IPS-18a (cell line): ENCODE results near the gene KRTAP10-7.
"Not testable (repeated sequence)": the region's sequence is repeated elsewhere in the genome, so short reads cannot be mapped to it uniquely, and the experiment has no call there.

Experiments used
- H3K27ac ChIP-seq: one replicate; pipeline ENCODE4 v1.5.1; 2013; ENCODE audit warnings: low read length
- H3K27me3 ChIP-seq: one replicate; pipeline ENCODE4 v1.6.1; 2013; ENCODE audit warnings: mild to moderate bottlenecking, low read length; ENCODE audit not compliant: control insufficient read depth, insufficient read depth
- H3K36me3 ChIP-seq: one replicate; pipeline ENCODE4 v1.6.1; 2013; ENCODE audit warnings: low read depth, low read length; ENCODE audit not compliant: control insufficient read depth
- H3K4me1 ChIP-seq: one replicate; pipeline ENCODE4 v1.6.1; 2013; ENCODE audit warnings: low read depth, low read length; ENCODE audit not compliant: control insufficient read depth
- H3K4me3 ChIP-seq: one replicate; pipeline ENCODE4 v1.5.1; 2013; ENCODE audit warnings: low read length
- H3K9ac ChIP-seq: one replicate; pipeline ENCODE4 v1.6.1; 2013; ENCODE audit warnings: mild to moderate bottlenecking, low read length, moderate library complexity
- H3K9me3 ChIP-seq: one replicate; pipeline ENCODE4 v1.6.1; 2013; ENCODE audit warnings: low read depth, low read length; ENCODE audit not compliant: control insufficient read depth

KRTAP10-7 gene

DNA sequence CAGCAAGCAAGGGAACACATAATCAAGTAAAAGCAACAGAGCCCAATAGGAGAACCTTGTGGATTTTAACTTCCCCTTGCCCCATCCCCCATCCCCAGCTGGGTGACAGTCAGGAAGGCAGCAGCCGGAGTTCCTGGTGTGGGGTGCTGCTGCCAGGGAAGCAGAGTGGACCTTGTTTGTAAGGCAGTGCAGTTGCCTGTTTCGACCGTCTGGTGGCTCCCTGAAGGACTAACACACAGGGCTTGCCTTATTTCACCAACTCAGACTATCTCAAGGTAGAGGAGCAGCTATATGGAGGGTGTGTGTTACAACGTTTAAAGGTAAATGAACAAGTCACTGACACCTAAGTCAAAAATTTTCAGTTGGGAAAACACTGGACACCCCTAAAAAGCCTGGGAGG, 18.1 kb downstream of the KRTAP10-7 start:
- Histone ChIP-seq H3K27me3 (no peaks in the 10 kb centered on the region), H3K36me3 (no peaks in the 10 kb centered on the region), H3K27ac (no peak overlapping the region), H3K4me3 (no peak overlapping the region), H3K4me1 (no peaks in the 10 kb centered on the region), H3K9ac (no peak overlapping the region), H3K9me3 (peaks cover 7% of the 10 kb centered on the region)

DNA sequence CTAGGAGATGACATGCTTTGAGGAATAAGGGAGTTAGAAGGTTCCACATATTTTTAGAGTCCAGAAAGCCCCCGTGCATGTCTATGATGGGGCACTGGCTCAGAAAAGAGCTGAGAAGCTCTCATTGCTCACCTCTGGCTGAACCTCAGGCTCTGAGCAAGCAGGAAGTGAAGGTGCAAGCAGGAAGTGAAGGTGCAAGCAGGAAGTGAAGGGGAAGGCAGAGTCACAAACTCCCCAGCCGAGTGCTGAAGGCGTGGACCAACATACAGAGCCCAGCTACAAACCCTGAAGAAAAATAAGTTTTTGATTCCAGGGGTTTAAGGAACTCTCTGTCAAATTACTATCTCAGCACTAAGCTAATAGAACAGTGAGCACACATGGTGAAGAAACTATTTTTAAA, 18.5 kb downstream of the KRTAP10-7 start:
- Histone ChIP-seq H3K27me3 (no peaks in the 10 kb centered on the region), H3K9me3 (peaks cover 11% of the 10 kb centered on the region), H3K27ac (no peak overlapping the region), H3K9ac (no peak overlapping the region), H3K36me3 (no peaks in the 10 kb centered on the region), H3K4me3 (no peak overlapping the region), H3K4me1 (no peaks in the 10 kb centered on the region)

DNA sequence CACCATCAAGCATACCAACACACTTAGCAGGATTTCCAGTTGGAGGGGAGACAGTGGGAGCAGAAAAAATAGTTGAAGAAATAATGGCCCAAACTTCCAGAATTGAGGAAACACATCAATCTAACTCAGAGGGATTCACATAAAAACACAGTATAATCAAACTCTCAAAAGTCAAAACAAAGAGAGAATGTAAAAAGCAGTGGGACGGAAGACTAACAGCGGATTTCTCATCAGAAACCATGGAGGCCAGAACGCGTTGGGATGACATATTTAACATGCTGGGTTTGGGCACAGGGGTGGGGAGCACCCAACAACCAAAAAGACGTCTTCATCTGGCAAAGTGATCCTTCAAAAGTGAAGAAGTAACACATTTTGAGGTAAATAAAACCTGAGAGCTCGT, 19.5 kb downstream of the KRTAP10-7 start:
- Histone ChIP-seq H3K36me3 (no peaks in the 10 kb centered on the region), H3K27me3 (no peaks in the 10 kb centered on the region), H3K4me3 (no peak overlapping the region), H3K27ac (no peak overlapping the region), H3K9ac (no peak overlapping the region), H3K4me1 (no peaks in the 10 kb centered on the region), H3K9me3 (peaks cover 15% of the 10 kb centered on the region)

DNA sequence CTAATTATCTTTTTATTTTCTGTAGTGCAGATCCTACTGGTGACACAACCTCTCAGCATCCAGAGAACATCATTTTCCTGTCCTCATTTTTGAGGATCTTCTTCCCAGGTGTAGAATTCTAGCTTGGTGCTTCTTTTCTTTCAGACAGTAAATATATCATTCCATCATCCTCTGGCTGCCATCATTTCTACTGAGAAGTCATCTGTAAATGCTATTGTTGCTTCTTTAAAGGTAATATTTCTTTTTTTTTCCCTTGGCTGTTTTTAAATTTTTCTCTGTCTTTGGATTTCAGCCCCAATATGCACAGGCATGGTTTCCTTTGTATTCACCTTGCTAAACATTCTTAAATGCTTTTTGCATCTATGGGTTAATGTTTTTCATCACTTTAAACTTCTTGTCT, 23.2 kb downstream of the KRTAP10-7 start:
- Histone ChIP-seq H3K27me3 (no peaks in the 10 kb centered on the region), H3K4me3 (no peak overlapping the region), H3K4me1 (no peaks in the 10 kb centered on the region), H3K36me3 (no peaks in the 10 kb centered on the region), H3K9ac (no peak overlapping the region), H3K9me3 (peaks cover 19% of the 10 kb centered on the region), H3K27ac (no peak overlapping the region)

DNA sequence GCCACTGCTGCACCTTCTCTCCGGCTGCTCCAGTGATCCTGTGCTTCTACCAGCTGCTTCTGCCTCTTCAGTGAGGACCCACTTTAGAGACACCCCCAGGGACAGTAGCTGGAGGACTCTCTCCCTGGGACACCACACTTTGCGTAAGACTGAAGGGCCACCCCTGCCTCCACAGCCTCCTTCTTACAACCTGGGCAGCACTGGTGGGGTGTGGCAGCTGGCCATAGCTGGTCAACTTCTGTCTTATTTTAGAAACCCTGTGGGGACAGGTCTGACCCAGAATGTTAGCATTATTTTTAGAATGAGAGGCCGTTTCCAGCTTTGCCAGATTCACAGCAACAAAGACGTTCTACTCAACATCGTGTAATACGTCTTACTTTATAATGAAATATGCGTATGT, 25.4 kb downstream of the KRTAP10-7 start:
- H3K27ac ChIP-seq: no peak overlapping the region
- H3K9me3 ChIP-seq: peaks cover 19% of the 10 kb centered on the region
- H3K4me1 ChIP-seq: no peaks in the 10 kb centered on the region
- H3K36me3 ChIP-seq: no peaks in the 10 kb centered on the region
- H3K4me3 ChIP-seq: no peak overlapping the region
- H3K9ac ChIP-seq: no peak overlapping the region
- H3K27me3 ChIP-seq: no peaks in the 10 kb centered on the region

DNA sequence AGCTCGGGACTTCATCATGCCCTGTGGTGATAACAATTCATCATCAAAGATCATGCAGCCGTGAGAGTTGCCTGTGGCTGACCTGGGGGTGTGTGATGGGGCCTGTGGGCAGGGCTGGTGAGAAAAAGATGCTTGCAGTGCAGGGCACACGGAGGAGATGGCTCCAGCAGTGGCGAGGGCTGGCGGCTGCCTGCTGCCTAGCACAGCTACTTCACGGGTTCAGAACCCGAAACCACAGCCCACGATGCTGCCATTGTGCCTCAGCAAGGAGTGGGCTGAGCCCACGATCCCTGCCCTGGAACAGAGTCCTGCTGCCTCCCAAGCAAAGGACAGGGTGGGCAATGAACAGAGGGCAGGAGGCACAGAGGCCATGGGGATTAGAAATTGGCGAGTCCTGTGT, 25.9 kb downstream of the KRTAP10-7 start:
- no peak overlapping the region for H3K9ac ChIP-seq
- peaks cover 19% of the 10 kb centered on the region for H3K9me3 ChIP-seq
- no peak overlapping the region for H3K4me3 ChIP-seq
- no peak overlapping the region for H3K27ac ChIP-seq
- no peaks in the 10 kb centered on the region for H3K4me1 ChIP-seq
- H3K36me3 ChIP-seq: no peaks in the 10 kb centered on the region
- no peaks in the 10 kb centered on the region for H3K27me3 ChIP-seq

DNA sequence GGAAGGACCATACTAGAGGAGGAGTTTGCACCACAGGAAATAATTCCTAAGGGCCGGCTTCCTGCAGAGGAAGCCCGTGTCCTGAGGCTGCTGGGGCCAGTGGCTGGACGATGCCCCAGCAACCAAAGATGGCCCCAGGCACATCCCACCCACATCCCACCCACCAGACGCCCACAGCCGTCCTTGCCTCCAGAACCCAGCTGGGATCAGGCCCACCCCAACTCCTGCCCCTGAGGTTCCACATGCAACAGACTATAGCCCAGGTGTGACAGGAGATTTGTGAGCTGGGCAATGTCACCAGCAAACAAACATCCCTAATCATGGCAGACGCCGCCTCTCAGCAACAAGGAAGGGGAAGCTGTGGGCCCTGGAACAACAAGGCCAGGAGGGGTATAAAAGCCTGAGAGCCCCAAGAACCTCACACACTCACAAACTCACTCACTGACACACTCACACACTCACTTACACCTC, 26.3 kb downstream of the KRTAP10-7 start, which contains the start of gene KRTAP10-9:
KRTAP10-9 (plus strand) TSS at position 421 of the 471 bp plus-strand sequence. CDS start 79 bp downstream, outside the sequence.
- H3K36me3 ChIP-seq: no peaks in the 10 kb centered on the region
- H3K27me3 ChIP-seq: no peaks in the 10 kb centered on the region
- peaks cover 19% of the 10 kb centered on the region for H3K9me3 ChIP-seq
- no peaks in the 10 kb centered on the region for H3K4me1 ChIP-seq
- H3K27ac ChIP-seq: no peak within 1 kb of the TSS
- no peak within 1 kb of the TSS for H3K4me3 ChIP-seq
- no peak within 1 kb of the TSS for H3K9ac ChIP-seq

DNA sequence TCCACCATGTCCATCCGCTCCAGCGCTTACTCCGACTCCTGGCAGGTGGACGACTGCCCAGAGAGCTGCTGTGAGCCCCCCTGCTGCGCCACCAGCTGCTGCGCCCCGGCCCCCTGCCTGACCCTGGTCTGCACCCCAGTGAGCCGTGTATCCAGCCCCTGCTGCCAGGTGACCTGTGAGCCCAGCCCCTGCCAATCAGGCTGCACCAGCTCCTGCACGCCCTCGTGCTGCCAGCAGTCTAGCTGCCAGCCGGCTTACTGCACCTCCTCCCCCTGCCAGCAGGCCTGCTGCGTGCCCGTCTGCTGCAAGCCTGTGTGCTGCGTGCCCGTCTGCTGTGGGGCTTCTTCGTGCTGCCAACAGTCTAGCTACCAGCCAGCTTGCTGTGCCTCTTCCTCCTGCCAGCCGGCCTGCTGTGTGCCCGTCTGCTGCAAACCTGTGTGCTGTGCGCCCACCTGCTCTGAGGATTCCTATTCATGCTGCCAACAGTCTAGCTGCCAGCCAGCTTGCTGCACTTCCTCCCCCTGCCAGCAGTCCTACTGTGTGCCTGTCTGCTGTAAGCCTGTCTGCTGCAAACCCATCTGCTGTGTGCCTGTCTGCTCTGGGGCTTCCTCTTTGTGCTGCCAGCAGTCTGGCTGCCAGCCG, 26.9 kb downstream of the KRTAP10-7 start:
- not testable (repeated sequence) for H3K36me3 ChIP-seq, H3K27ac ChIP-seq, H3K4me3 ChIP-seq, H3K9ac ChIP-seq, H3K27me3 ChIP-seq, H3K4me1 ChIP-seq
- H3K9me3 ChIP-seq: peaks cover 19% of the 10 kb centered on the region

DNA sequence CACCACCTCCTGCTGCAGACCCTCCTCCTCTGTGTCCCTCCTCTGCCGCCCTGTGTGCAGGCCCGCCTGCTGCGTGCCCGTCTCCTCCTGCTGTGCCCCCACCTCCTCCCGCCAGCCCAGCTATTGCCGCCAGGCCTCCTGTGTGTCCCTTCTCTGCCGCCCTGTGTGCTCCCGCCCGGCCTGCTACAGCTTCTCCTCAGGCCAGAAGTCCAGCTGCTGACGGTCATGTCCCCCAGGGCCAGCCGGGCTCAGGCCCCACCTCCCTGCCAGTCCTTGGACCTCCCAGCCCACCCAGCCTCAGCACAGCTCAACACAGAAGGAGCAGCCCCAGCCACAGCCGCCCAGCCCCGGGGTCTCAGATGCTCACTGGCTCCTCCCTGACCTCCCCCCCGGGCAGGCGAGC, 27.4 kb downstream of the KRTAP10-7 start:
- H3K9me3 ChIP-seq: peaks cover 19% of the 10 kb centered on the region
- H3K4me3 ChIP-seq, H3K27me3 ChIP-seq, H3K4me1 ChIP-seq, H3K27ac ChIP-seq, H3K9ac ChIP-seq, H3K36me3 ChIP-seq: not testable (repeated sequence)

DNA sequence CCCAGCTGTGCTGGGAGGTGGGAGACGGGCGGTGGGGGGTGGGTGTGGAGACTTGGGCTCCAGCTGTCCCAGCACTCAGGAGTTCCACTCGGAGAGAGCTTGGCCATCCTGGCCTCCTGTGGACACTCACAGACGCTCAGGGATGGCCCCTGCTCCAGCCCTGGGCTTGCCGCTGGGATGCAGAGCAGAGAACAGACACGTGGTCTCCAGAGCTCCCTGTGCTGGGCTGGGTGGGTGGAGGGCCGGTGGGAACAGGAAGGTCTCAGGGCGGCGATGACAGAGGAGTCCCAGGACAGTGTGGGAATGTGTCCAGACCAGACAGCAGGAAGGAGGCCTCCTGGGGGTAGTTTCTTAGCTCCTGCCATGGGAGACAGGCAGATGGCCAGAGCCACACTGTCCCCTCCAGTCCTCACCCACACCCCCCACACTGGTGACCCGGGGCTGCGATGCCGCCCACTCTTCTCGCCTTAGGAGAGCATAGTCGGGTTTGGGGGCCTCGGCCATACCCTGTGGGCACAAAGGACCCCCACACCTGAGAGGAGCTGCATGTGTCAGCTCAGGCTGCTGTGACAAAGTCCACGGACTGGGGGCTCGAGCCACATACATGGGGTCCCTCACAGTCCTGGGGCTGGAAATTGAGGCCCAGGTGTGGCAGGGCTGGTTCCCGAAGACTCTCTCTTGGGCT, 28.5 kb downstream of the KRTAP10-7 start:
- Histone ChIP-seq H3K9me3 (peaks cover 8% of the 10 kb centered on the region), H3K27me3 (no peaks in the 10 kb centered on the region), H3K36me3 (no peaks in the 10 kb centered on the region), H3K4me3 (no peak overlapping the region), H3K9ac (no peak overlapping the region), H3K4me1 (no peaks in the 10 kb centered on the region), H3K27ac (no peak overlapping the region)

DNA sequence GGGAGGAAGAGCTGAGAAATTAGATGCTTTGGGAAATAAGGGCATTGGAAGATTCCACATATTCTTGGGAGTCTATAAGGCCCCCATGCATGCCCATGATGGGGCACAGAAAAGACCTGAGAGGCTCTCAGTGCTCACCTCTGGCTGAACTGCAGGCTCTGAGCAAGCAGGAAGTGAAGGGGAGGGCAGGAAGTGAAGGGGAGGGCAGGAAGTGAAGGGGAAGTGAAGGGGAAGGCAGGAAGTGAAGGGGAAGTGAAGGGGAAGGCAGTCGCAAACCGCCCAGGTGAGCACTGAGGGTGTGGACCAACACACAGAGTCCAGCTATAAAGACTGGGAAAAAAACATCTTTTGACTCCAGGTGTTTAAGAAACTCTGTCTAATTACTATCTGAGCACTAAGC, 30.0 kb downstream of the KRTAP10-7 start:
- Histone ChIP-seq H3K9me3 (no peaks in the 10 kb centered on the region), H3K9ac (no peak overlapping the region), H3K27me3 (no peaks in the 10 kb centered on the region), H3K4me1 (no peaks in the 10 kb centered on the region), H3K4me3 (no peak overlapping the region), H3K36me3 (no peaks in the 10 kb centered on the region), H3K27ac (no peak overlapping the region)

DNA sequence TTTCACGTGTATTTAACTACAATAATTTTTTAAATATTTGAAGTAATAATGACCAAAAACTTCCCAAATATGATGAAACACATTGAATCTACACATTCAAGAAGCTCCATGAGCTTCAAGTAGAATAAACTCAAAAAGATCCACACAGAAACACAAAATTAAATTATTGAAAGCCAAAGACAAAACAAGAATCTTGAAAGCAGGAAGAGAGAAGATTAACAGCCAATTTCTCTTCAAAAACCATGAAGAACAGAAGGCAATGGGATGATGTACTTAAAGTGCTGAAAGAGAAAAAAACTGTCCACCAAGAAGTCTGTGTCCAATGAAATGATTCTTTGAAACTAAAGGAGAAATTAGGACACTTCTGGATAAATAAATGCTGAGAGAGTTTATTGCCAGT, 31.7 kb downstream of the KRTAP10-7 start:
- Histone ChIP-seq H3K27me3 (no peaks in the 10 kb centered on the region), H3K9me3 (no peaks in the 10 kb centered on the region), H3K4me3 (no peak overlapping the region)

More for the DNA sequence above, 31.7 kb downstream of the KRTAP10-7 start:
- Histone ChIP-seq H3K9ac (no peak overlapping the region), H3K27ac (no peak overlapping the region), H3K36me3 (no peaks in the 10 kb centered on the region), H3K4me1 (no peaks in the 10 kb centered on the region)
